ACC112 (cell line): ENCODE measurements around the gene MAML3.

Experiments
- H2AFZ ChIP-seq: fragments of 200-600 bp; sonication (generic); one replicate; pipeline ENCODE4 v1.6.0; 2017; ENCODE audit warnings: antibody characterized with exemption, low read length; ENCODE audit not compliant: unreplicated experiment
- H3K27ac ChIP-seq: fragments of 200-600 bp; sonication (generic); 2 replicates; pipeline ENCODE4 v1.5.1; 2014; ENCODE audit warnings: low read depth, mild to moderate bottlenecking, antibody characterized with exemption, low read length, moderate library complexity
- H3K27me3 ChIP-seq: fragments of 200-600 bp; sonication (generic); 2 replicates; pipeline ENCODE4 v1.6.1; 2014; ENCODE audit warnings: mild to moderate bottlenecking, antibody characterized with exemption, low read length, moderate library complexity, mixed read lengths; ENCODE audit not compliant: insufficient read depth
- H3K36me3 ChIP-seq: fragments of 200-600 bp; sonication (generic); 2 replicates; pipeline ENCODE4 v1.6.1; 2016; ENCODE audit warnings: mild to moderate bottlenecking, antibody characterized with exemption, low read length, moderate library complexity, mixed read lengths; ENCODE audit not compliant: insufficient read depth
- H3K4me1 ChIP-seq: fragments of 200-600 bp; sonication (generic); one replicate; pipeline ENCODE4 v1.6.1; 2016; ENCODE audit warnings: low read length, mixed read lengths; ENCODE audit not compliant: insufficient read depth, unreplicated experiment, control insufficient read depth
- H3K4me3 ChIP-seq: fragments of 200-600 bp; sonication (generic); 2 replicates; pipeline ENCODE4 v1.5.1; 2014; ENCODE audit warnings: mild to moderate bottlenecking, low read depth, low read length
- H3K79me2 ChIP-seq: fragments of 200-600 bp; sonication (generic); one replicate; pipeline ENCODE4 v1.6.0; 2016; ENCODE audit warnings: low read length; ENCODE audit not compliant: control insufficient read depth, unreplicated experiment, insufficient read depth

MAML3 gene

DNA sequence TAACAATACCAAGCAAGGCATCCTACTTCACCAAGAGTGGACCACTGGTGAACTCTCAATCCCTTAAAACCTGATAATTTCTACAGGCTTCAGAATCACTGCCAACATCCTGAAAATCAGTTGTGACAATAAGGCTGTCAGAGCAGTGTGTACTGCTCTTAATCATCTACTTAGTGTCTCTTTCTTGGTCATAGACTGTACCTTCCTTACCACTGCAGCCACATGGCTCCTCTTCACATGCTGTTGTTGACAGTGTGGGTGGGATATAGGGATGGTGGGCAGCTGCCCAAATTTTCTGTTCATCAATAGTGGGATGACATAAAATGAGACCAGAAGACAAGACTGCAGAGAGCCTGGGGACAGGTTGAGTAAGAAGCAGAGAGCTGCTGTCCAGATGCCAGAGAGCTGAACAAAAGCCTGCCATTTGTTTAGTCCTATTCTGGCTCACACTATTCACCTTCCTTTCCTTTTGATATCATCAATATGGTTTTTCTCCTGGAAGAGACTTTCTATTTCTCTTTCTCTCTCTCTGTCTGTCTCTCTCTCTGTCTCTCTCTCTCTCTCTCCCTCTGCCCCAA, 309.4 kb downstream of the MAML3 start:
- no peaks in the 10 kb centered on the region for H3K79me2 ChIP-seq

DNA sequence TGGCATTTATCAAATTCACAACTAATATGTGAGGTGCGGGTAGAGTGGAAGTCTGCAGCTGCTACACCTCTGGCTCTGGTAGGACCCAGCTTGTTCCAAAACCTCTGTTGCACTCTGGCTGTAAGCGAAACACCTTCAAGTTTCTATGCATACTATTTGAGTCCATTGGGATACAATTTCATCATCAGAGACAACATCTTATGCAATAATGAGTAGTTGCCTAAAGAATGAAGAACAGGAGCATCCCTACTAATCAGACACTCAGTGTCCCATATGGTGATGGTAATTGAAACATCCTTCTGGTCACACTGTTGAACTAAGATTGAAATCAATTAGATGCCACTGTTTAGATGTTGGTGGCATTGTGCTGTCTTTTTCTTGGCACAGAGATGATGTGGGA, 309.9 kb downstream of the MAML3 start:
- H3K4me3 ChIP-seq, result no peak overlapping the region
- peaks cover 16% of the 10 kb centered on the region for H3K27me3 ChIP-seq
- no peak overlapping the region for H3K27ac ChIP-seq
- no peaks in the 10 kb centered on the region for H3K79me2 ChIP-seq
- no peaks in the 10 kb centered on the region for H3K4me1 ChIP-seq
- H3K36me3 ChIP-seq, result no peaks in the 10 kb centered on the region
- no peak overlapping the region for H2AFZ ChIP-seq

More for the DNA sequence above, 309.4 kb downstream of the MAML3 start:
- H2AFZ ChIP-seq, result no peak overlapping the region
- no peaks in the 10 kb centered on the region for H3K4me1 ChIP-seq
- H3K4me3 ChIP-seq, result no peak overlapping the region
- H3K27me3 ChIP-seq, result peaks cover 16% of the 10 kb centered on the region
- H3K27ac ChIP-seq, result no peak overlapping the region
- no peaks in the 10 kb centered on the region for H3K36me3 ChIP-seq

DNA sequence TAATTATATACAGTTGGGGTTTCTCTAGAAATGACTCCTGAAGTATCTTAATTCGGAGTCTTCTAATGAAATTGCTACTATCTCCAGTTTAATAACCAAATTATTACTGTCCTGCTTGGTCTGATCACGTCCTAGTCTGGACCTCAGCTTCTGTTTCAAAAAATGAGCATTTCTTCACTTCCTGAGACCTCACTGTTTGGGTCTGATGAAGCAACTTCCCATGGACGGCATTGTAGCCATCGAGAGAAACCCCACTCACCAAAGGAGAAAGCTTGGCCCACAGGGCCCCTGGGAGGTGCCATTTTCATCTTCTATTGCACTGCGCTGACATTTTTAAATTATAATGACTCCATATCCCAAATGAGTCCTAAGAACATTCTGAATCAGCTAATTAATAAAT, 310.3 kb downstream of the MAML3 start:
- peaks cover 16% of the 10 kb centered on the region for H3K27me3 ChIP-seq
- H3K79me2 ChIP-seq, result no peaks in the 10 kb centered on the region
- no peaks in the 10 kb centered on the region for H3K36me3 ChIP-seq
- H3K27ac ChIP-seq, result no peak overlapping the region
- H2AFZ ChIP-seq, result no peak overlapping the region
- H3K4me1 ChIP-seq, result no peaks in the 10 kb centered on the region
- H3K4me3 ChIP-seq, result no peak overlapping the region

DNA sequence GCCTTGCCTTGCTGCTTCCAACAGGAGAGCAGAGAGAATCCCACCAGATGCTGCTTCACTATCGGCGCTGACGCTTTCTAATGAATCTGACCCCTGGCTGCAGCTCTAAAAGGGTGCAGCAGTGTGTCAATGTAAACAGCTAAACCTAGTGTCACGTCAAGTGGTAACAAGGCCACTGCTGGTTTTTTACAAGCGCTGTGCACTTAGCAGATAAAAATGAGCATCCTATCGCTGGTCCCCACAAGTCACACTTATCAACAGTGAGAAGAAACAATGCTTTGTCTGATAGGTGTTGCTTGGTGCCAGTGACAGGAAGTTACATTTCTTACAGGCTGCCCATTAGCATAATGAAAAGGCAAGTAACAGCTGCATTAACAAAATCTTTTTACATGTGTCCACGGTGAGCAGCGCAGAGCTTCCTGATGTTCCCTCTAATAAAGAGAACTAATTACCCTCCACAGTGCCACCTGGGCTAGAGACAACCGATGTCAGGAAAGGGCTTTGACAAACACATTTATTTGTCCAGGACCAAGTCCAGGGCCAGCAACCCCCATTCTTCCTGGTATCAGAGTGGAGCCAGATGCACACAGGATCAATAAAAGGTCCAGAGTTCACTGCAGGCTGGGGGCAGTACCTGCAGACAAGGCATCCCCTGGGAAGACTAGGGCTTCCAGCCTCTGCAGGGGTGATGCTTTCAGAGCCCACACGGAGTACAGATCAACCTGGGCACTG, 312.4 kb downstream of the MAML3 start:
- Histone ChIP-seq H3K4me3 (no peak overlapping the region), H3K4me1 (no peaks in the 10 kb centered on the region), H3K27ac (no peak overlapping the region), H2AFZ (no peak overlapping the region), H3K36me3 (no peaks in the 10 kb centered on the region), H3K79me2 (no peaks in the 10 kb centered on the region), H3K27me3 (peaks cover 10% of the 10 kb centered on the region)

DNA sequence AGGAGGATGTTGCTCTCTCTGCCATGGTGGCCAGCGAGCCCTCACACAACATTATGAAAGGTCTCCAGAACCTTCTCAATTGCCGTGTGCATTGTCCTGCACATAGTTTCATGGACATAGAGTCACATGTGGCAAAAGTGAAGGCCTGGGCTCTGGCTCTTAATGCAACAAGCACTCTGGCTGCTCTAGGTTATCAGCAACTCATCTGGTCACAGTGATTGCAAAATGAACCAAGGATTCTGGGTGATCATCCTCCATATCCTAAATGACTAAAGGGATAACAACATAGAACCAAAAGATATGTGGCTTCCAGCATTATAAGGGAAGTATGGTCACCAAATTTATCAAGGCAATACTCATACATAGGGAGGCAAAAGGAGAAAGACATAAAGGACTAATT, 313.2 kb downstream of the MAML3 start:
- Histone ChIP-seq H3K4me3 (no peak overlapping the region), H3K27ac (no peak overlapping the region), H3K27me3 (peaks cover 10% of the 10 kb centered on the region), H3K4me1 (no peaks in the 10 kb centered on the region), H3K79me2 (no peaks in the 10 kb centered on the region), H2AFZ (no peak overlapping the region), H3K36me3 (no peaks in the 10 kb centered on the region)

DNA sequence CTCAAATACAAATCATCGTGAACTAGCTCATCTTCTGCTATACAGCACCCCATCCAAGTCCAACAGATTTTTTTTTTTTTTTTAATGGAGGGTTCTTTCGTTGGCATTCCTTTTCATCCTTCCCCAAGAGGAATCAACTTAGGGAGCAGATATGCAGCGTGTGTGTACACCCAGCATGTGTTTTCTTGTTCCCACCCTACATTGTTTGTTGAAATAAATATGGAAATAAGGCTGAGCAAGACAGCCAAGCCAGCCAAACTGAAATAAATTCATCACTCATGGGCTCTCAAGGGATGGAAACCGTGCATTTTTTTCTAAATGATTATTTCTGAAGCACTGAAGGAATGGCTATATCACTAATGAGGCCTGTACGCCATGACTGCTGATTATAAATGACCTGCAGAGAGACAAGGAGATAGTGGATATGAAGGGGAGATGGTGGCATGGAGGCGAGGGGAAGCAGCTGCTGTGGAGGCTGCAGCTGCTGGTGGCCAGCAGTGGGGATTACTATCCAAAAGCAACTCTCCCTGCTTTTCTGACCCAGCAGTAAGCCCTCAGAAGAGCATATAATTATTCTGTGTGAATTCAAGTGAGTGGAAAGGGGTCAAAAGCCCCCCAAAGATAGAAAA, 314.5 kb downstream of the MAML3 start:
- no peaks in the 10 kb centered on the region for H3K79me2 ChIP-seq

DNA sequence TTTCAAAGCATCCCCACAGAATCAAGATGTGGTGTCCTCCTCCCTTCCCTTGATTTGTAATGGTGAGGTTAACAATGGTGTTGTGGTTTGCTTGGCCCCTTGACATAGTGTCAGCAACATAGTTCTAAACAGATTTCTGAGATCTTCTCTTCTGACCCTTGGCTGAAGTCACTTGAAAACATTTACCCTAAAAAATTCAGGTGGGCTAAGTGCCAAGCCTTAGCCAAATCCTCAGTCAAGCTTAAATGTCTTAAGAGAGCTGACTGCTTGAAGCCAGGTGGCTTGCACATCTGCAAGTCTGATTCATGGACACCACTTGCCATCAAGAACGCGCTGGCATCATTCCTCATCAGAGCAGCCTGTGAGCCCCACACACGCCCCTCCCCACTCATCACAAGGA, 315.2 kb downstream of the MAML3 start:
- Histone ChIP-seq H3K27me3 (no peaks in the 10 kb centered on the region), H3K4me1 (no peaks in the 10 kb centered on the region), H3K36me3 (no peaks in the 10 kb centered on the region), H2AFZ (no peak overlapping the region), H3K4me3 (no peak overlapping the region), H3K79me2 (no peaks in the 10 kb centered on the region), H3K27ac (no peak overlapping the region)

More for the DNA sequence above, 314.5 kb downstream of the MAML3 start:
- Histone ChIP-seq H3K4me1 (no peaks in the 10 kb centered on the region), H3K4me3 (no peak overlapping the region), H2AFZ (no peak overlapping the region), H3K36me3 (no peaks in the 10 kb centered on the region), H3K27me3 (no peaks in the 10 kb centered on the region), H3K27ac (no peak overlapping the region)

DNA sequence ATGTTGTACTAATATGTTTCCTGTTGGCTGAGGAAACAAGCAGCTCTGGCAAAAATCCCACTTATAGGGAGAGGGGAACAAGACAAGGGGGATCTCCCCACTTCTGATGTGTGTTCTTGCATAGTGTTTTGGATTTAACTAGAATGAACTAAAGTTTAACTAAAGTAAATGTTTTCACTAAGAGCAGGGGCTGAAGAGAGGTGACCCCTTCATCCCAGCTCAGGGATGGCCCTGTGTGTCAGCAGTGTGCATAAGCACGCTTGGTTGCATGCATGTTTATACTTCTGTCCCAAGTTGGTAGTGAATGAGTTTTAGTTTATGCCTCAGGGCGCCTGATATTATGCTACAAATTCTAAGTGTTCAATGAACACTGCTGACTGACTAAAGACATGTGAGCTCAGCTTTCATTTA, 319.0 kb downstream of the MAML3 start:
- Histone ChIP-seq H2AFZ (no peak overlapping the region), H3K4me3 (no peak overlapping the region), H3K36me3 (no peaks in the 10 kb centered on the region), H3K79me2 (no peaks in the 10 kb centered on the region), H3K27ac (no peak overlapping the region), H3K4me1 (no peaks in the 10 kb centered on the region), H3K27me3 (no peaks in the 10 kb centered on the region)

DNA sequence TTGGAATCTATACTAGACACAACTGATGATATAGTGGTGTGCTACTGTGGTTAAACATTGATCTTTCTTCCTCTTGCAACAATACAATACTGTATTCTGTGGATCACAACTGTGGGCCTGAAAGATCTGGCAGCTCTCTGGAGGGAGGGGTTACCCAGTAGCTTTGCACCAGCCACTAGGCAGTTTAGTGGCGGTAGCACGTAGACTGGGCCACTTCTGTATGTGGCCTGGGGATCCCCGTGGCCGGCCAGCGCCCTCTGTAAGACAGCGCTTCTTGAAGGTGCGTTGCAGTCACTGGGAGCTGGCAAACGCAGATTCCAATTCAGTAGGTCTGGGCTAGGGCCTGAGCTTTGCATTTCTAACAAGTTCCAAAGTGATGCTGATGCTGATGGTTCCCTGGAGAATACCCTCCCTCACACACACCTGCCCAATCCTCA, 319.7 kb downstream of the MAML3 start:
- no peaks in the 10 kb centered on the region for H3K36me3 ChIP-seq
- no peaks in the 10 kb centered on the region for H3K4me1 ChIP-seq
- H2AFZ ChIP-seq, result no peak overlapping the region
- no peaks in the 10 kb centered on the region for H3K79me2 ChIP-seq
- no peak overlapping the region for H3K27ac ChIP-seq
- no peak overlapping the region for H3K4me3 ChIP-seq
- no peaks in the 10 kb centered on the region for H3K27me3 ChIP-seq

DNA sequence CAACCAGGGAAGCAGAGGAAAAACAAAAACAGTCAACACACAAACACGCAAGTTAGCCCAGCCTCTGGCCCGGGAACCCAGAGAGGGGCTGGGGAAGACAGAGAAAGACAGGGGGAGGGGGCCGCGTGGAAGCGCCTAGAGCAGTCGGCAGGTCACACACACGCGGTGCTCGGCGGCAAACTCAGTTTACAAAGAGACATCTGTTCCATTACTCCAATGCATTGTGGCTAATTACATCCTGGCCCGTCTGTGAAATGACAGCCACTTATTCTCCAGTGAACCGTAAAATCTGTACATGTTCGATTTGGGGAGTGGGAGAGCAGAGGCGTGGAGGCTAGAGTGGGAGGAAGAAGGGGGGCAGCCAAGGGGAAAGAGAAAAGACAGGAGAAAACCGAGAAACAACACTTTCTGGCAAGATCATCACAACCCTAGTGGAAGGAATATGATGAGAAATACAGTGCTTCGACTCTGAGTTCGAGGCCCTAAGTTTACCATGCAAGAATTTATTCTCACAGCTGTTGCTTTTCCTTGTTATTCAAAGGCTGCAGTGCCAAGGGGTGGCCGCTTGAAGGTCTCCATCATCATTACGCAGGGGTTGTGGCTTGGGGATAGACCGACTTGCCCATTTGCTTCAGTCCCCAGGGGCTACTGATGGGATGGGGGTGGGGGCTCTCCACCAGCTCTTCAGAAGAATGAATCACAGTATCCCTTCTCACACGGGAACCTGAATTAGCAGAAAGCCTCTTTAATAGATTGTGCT, 320.7 kb downstream of the MAML3 start:
- Histone ChIP-seq H3K27ac (no peak overlapping the region), H3K36me3 (no peaks in the 10 kb centered on the region), H3K79me2 (no peaks in the 10 kb centered on the region), H3K4me1 (no peaks in the 10 kb centered on the region), H3K27me3 (no peaks in the 10 kb centered on the region), H2AFZ (no peak overlapping the region), H3K4me3 (no peak overlapping the region)
